Lower leg skin (tissue), 3 donors: Measurements from ENCODE around the gene CDK17.
"Not testable (repeated sequence)": the region's sequence is repeated elsewhere in the genome, so short reads cannot be mapped to it uniquely, and the experiment has no call there.

ENCODE experiments used
- POLR2A ChIP-seq, 2 donors: fragments of 450-650 bp; IDR thresholded peaks; one replicate each; pipeline ENCODE4 v1.6.1; 2016 to 2017; ENCODE audit warnings: antibody characterized with exemption in 2 of 2, mild to moderate bottlenecking in 1 of 2, moderate library complexity in 1 of 2
- TF ChIP-seq, protein P1 (sequence below), 3 donors: fragments of 450-650 bp; IDR thresholded peaks; one replicate each; pipeline ENCODE4 v1.5.1; 2016; ENCODE audit warnings: antibody characterized with exemption in 3 of 3, mild to moderate bottlenecking in 3 of 3, moderate library complexity in 2 of 3

- TF ChIP-seq, protein P1, sequence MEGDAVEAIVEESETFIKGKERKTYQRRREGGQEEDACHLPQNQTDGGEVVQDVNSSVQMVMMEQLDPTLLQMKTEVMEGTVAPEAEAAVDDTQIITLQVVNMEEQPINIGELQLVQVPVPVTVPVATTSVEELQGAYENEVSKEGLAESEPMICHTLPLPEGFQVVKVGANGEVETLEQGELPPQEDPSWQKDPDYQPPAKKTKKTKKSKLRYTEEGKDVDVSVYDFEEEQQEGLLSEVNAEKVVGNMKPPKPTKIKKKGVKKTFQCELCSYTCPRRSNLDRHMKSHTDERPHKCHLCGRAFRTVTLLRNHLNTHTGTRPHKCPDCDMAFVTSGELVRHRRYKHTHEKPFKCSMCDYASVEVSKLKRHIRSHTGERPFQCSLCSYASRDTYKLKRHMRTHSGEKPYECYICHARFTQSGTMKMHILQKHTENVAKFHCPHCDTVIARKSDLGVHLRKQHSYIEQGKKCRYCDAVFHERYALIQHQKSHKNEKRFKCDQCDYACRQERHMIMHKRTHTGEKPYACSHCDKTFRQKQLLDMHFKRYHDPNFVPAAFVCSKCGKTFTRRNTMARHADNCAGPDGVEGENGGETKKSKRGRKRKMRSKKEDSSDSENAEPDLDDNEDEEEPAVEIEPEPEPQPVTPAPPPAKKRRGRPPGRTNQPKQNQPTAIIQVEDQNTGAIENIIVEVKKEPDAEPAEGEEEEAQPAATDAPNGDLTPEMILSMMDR (IDR thresholded peaks at IDR 0.05) = not testable (repeated sequence)
- not testable (repeated sequence) for TF ChIP-seq POLR2A (IDR thresholded peaks at IDR 0.05)
Measured at GRCh38 chr12:96315741-96316481, 84.3 kb downstream of the CDK17 start.
